RWPE1 (cell line): ENCODE data around the gene N4BP2L2.

Experiments
- CTCF ChIA-PET: fragments of 350-600 bp; sonication (Branson Sonifier 250); formaldehyde crosslinking; extraction: SDS; loops from one replicate; lab custom pipeline; 2021; lab: Yijun Ruan, JAX
- POLR2A ChIA-PET: fragments of 400-600 bp; formaldehyde crosslinking; extraction: SDS; loops from one replicate; lab custom pipeline; 2020; ENCODE audit warnings: antibody characterized with exemption; ENCODE audit not compliant: low non-redundant PET; lab: Yijun Ruan, JAX
- DNase-seq: peaks from one replicate; pipeline ENCODE4 v3.0.0; 2012; ENCODE audit warnings: low spot score
- H3K27ac ChIP-seq: fragments of 450-650 bp; 2 replicates; pipeline ENCODE4 v1.5.1; 2017
- TF ChIP-seq, protein P1 (sequence below): fragments of 450-650 bp; conservative IDR thresholded peaks from 2 replicates; pipeline ENCODE4 v1.5.1; 2017; ENCODE audit warnings: low read depth, mild to moderate bottlenecking

The N4BP2L2 gene

DNA sequence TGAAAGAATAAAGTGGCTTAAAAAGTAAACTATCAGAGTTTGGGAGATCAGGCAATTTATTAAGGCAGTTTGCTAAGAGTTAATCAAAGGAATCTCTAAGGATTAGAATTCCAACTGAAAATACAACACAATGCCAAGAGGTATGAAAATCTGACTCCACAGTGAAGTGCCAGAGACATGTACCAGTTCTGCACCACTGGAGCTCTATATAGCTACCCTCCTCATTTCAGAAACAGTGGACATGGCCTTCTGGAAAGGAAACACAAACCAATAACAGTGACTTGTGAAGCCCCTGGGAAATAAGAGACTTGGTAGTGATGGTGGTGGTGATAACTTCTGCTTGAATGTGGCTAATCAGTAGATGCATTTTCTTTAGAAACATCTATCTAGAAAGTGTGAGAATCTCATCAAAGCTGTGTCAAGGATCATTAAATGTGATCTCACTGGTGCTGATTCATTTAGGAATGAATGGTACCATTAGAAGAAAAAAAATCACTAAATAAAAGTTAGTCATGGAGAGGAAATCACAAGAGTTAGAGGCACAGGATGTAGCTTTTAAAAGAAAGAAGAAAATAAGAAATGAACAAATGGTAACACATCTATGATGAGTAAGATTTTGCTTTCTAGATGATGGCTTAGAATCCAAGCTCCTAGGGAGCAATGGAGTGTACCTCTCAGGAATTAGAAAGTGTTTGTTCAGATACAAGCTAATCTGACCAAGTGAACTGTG lies 90.5 kb downstream of the N4BP2L2 start:
- H3K27ac ChIP-seq = no peak overlapping the region
- no peak for DNase-seq
- TF ChIP-seq, protein P1, sequence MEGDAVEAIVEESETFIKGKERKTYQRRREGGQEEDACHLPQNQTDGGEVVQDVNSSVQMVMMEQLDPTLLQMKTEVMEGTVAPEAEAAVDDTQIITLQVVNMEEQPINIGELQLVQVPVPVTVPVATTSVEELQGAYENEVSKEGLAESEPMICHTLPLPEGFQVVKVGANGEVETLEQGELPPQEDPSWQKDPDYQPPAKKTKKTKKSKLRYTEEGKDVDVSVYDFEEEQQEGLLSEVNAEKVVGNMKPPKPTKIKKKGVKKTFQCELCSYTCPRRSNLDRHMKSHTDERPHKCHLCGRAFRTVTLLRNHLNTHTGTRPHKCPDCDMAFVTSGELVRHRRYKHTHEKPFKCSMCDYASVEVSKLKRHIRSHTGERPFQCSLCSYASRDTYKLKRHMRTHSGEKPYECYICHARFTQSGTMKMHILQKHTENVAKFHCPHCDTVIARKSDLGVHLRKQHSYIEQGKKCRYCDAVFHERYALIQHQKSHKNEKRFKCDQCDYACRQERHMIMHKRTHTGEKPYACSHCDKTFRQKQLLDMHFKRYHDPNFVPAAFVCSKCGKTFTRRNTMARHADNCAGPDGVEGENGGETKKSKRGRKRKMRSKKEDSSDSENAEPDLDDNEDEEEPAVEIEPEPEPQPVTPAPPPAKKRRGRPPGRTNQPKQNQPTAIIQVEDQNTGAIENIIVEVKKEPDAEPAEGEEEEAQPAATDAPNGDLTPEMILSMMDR = no peak
- POLR2A ChIA-PET = no interaction called here
- CTCF ChIA-PET = no interaction called here

DNA sequence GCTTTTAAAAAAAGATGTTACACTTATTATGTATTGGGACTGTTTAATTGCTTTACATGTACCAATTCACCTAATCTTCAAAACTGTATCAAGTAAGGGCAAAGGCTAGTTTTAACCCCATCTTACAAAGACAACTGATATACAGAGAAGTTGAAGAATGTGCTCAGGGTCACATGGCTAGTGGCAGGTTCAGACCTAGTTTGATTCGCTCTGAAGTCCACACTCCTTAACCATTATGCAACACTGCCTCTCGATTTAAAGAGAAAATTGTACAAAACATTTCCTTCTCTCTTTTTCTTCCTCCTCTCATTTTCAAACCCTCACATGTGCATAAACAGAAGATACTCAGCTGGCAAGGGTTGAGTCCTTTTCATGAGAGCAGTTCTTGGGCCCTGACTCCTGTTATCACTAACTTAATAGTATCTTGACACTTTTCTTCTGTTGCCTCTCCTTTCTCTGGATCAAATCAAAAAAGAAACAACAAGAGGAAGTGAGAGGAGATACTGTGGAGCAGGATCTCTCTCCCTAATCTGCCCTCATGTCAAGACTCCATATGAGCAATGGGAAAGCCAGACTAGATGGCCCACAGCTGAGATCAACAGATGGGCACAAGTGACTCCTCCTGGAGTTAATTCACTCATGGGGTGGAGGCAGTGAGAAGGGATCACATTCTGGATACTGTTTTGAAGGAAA lies 91.7 kb downstream of the N4BP2L2 start:
- ChIA-PET CTCF (interaction anchor here (0.7 kb wide), 1 partner anchor 537 kb away, joined by 3 read pairs; no protein-coding TSS in a partner anchor), POLR2A (no interaction called here)
- TF ChIP-seq, protein P1 = no peak
- H3K27ac ChIP-seq = no peak overlapping the region
- DNase-seq = no peak

DNA sequence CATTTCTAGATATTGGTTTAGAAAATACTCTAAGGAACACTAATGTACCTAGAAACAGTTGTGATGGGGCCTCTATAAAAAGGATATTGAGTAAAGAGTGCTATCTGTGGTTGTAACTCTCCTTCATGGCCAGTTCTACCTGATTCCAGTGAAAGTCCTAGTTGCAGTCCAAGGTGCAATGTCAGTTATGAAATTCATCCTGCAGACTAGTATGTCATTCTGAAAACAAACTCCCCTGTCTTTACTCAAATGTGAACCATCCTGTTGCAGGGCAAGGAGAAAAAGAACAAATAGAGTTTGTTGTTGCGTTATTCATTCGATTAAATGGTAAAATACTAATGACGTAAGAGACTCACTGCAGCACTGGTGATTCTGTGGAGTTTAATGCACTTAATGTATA lies 92.4 kb downstream of the N4BP2L2 start:
- DNase-seq = no peak
- POLR2A ChIA-PET = no interaction called here
- H3K27ac ChIP-seq = no peak overlapping the region
- CTCF ChIA-PET = interaction anchor here (0.7 kb wide), 1 partner anchor 537 kb away, joined by 3 read pairs; no protein-coding TSS in a partner anchor
- TF ChIP-seq, protein P1 = no peak

DNA sequence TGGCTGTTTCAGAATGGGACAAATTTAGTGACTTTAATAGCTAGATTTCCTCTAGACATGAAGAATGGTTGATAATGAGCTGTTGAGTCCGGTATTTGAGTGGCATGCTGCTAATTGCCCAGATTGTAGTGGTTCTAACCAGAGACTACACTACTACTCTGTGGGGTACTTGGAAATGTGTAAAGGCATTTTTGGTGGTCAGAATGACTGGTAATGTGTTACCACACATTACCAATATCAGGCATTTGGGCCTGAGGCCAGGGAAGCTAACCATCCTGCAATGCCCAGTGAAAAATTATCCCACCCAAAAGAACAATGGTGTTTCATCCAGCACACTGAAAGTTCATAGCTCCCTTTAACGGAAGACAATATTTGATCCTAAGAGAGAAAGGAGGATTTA lies 93.1 kb downstream of the N4BP2L2 start:
- CTCF ChIA-PET = no interaction called here
- DNase-seq = no peak
- POLR2A ChIA-PET = no interaction called here
- TF ChIP-seq, protein P1 = no peak
- H3K27ac ChIP-seq = no peak overlapping the region

DNA sequence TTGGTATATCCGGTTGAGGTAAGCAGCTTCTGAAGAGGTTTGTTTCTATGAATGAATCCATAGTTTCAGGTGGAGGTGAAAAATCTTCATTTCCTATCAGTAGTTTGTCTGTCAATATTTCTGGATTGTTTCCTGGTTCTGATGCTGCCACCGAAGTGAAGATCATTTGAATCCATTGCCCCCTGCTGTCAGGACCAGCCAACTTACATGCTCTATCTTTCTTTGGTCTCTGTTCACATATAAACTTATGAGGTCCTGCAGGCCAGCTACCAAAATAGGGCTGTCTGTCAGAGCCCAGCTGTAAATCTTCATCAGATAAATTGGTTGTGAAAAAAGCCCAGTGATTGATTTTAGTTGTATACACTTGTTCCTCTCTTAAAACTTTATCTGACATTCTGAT lies 95.5 kb downstream of the N4BP2L2 start:
- TF ChIP-seq, protein P1 = no peak
- H3K27ac ChIP-seq = no peak overlapping the region
- CTCF ChIA-PET = interaction anchor here (0.6 to 0.7 kb wide), 2 partner anchors 59 to 78 kb away, joined by 3 read pairs; no protein-coding TSS in a partner anchor
- DNase-seq = no peak
- POLR2A ChIA-PET = no interaction called here

DNA sequence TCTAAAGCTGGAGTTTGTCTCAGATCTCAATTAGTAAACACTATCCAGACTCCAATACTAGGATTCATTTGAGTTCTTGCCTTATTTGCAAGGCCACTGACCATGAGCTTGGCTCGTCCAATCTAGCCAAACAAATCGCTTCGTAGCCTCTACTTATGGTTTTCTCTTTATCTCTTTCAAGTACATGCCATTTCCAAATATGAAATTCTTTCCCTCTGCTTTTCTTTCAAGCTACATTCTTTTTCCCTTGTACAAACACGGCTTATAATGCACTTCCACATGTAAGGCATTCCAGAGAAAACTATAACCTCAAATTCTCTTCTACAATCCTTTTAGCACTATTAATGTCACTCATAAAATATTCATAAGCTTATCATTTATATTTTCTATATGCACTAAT lies 99.7 kb downstream of the N4BP2L2 start:
- DNase-seq = no peak
- POLR2A ChIA-PET = no interaction called here
- CTCF ChIA-PET = interaction anchor here (0.9 kb wide), 1 partner anchor 798 kb away, joined by 3 read pairs; no protein-coding TSS in a partner anchor
- H3K27ac ChIP-seq = no peak overlapping the region
- TF ChIP-seq, protein P1 = no peak
